HEK293 (cell line): ENCODE results near the gene CDC42BPA.
"Not testable (repeated sequence)": the region's sequence is repeated elsewhere in the genome, so short reads cannot be mapped to it uniquely, and the experiment has no call there.

Source experiments
- ZNF121 ChIP-seq: fragments of 450-650 bp; formaldehyde crosslinking; IDR thresholded peaks from 2 replicates; pipeline ENCODE4 v1.5.1; 2016; ENCODE audit warnings: missing biosample characterization, missing genetic modification characterization
- ZNF24 ChIP-seq: fragments of 450-650 bp; formaldehyde crosslinking; IDR thresholded peaks from 2 replicates; pipeline ENCODE4 v1.5.1; 2016; ENCODE audit warnings: missing biosample characterization, missing genetic modification characterization
- ZNF433 ChIP-seq: fragments of 450-650 bp; formaldehyde crosslinking; IDR thresholded peaks from 2 replicates; pipeline ENCODE4 v1.5.1; 2016; ENCODE audit warnings: missing biosample characterization, missing genetic modification characterization, low read depth
- TF ChIP-seq, protein P1 (sequence below): fragments of 450-650 bp; formaldehyde crosslinking; IDR thresholded peaks from 2 replicates; pipeline ENCODE4 v1.5.1; 2016; ENCODE audit warnings: missing biosample characterization, missing genetic modification characterization
- TF ChIP-seq, protein P2 (sequence below): fragments of 450-650 bp; formaldehyde crosslinking; IDR thresholded peaks from 2 replicates; pipeline ENCODE4 v1.5.1; 2016; ENCODE audit warnings: missing biosample characterization, missing genetic modification characterization
- TF ChIP-seq, protein P3 (sequence below): sonication (generic); formaldehyde crosslinking; IDR thresholded peaks from 2 replicates; pipeline ENCODE4 v1.8.1; 2022; ENCODE audit warnings: mild to moderate bottlenecking, moderate library complexity, missing genetic modification reagents
- TF ChIP-seq, protein P4 (sequence below): fragments of 450-650 bp; IDR thresholded peaks from 2 replicates; pipeline ENCODE4 v1.5.1; 2018; ENCODE audit warnings: missing biosample characterization, missing genetic modification characterization
- TF ChIP-seq, protein P5 (sequence below): fragments of 450-650 bp; formaldehyde crosslinking; IDR thresholded peaks from 2 replicates; pipeline ENCODE4 v1.5.1; 2016; ENCODE audit warnings: missing biosample characterization, missing genetic modification characterization

DNA sequence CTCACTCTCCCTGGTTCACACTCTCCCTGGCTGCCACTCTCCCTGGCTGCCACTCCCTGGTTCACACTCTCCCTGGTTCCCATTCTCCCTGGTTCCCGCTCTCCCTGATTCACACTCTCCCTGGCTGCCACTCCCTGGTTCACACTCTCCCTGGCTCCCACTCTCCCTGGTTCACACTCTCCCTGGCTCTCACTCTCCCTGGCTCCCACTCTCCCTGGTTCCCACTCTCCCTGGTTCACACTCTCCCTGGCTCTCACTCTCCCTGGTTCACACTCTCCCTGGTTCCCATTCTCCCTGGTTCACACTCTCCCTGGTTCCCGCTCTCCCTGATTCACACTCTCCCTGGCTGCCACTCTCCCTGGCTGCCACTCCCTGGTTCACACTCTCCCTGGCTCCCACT is 362.4 kb downstream of the CDC42BPA start:
- not testable (repeated sequence) for TF ChIP-seq ZNF121, ZNF24, ZNF433 (tag by site-specific recombination)
- TF ChIP-seq, protein P1, sequence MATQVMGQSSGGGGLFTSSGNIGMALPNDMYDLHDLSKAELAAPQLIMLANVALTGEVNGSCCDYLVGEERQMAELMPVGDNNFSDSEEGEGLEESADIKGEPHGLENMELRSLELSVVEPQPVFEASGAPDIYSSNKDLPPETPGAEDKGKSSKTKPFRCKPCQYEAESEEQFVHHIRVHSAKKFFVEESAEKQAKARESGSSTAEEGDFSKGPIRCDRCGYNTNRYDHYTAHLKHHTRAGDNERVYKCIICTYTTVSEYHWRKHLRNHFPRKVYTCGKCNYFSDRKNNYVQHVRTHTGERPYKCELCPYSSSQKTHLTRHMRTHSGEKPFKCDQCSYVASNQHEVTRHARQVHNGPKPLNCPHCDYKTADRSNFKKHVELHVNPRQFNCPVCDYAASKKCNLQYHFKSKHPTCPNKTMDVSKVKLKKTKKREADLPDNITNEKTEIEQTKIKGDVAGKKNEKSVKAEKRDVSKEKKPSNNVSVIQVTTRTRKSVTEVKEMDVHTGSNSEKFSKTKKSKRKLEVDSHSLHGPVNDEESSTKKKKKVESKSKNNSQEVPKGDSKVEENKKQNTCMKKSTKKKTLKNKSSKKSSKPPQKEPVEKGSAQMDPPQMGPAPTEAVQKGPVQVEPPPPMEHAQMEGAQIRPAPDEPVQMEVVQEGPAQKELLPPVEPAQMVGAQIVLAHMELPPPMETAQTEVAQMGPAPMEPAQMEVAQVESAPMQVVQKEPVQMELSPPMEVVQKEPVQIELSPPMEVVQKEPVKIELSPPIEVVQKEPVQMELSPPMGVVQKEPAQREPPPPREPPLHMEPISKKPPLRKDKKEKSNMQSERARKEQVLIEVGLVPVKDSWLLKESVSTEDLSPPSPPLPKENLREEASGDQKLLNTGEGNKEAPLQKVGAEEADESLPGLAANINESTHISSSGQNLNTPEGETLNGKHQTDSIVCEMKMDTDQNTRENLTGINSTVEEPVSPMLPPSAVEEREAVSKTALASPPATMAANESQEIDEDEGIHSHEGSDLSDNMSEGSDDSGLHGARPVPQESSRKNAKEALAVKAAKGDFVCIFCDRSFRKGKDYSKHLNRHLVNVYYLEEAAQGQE (tag by site-specific recombination), result not testable (repeated sequence)
- TF ChIP-seq, protein P2, sequence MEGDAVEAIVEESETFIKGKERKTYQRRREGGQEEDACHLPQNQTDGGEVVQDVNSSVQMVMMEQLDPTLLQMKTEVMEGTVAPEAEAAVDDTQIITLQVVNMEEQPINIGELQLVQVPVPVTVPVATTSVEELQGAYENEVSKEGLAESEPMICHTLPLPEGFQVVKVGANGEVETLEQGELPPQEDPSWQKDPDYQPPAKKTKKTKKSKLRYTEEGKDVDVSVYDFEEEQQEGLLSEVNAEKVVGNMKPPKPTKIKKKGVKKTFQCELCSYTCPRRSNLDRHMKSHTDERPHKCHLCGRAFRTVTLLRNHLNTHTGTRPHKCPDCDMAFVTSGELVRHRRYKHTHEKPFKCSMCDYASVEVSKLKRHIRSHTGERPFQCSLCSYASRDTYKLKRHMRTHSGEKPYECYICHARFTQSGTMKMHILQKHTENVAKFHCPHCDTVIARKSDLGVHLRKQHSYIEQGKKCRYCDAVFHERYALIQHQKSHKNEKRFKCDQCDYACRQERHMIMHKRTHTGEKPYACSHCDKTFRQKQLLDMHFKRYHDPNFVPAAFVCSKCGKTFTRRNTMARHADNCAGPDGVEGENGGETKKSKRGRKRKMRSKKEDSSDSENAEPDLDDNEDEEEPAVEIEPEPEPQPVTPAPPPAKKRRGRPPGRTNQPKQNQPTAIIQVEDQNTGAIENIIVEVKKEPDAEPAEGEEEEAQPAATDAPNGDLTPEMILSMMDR (tag by site-specific recombination), result not testable (repeated sequence)
- TF ChIP-seq, protein P3, sequence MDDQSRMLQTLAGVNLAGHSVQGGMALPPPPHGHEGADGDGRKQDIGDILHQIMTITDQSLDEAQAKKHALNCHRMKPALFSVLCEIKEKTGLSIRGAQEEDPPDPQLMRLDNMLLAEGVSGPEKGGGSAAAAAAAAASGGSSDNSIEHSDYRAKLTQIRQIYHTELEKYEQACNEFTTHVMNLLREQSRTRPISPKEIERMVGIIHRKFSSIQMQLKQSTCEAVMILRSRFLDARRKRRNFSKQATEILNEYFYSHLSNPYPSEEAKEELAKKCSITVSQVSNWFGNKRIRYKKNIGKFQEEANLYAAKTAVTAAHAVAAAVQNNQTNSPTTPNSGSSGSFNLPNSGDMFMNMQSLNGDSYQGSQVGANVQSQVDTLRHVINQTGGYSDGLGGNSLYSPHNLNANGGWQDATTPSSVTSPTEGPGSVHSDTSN (CRISPR knock-in tag), result not testable (repeated sequence)
- TF ChIP-seq, protein P4, sequence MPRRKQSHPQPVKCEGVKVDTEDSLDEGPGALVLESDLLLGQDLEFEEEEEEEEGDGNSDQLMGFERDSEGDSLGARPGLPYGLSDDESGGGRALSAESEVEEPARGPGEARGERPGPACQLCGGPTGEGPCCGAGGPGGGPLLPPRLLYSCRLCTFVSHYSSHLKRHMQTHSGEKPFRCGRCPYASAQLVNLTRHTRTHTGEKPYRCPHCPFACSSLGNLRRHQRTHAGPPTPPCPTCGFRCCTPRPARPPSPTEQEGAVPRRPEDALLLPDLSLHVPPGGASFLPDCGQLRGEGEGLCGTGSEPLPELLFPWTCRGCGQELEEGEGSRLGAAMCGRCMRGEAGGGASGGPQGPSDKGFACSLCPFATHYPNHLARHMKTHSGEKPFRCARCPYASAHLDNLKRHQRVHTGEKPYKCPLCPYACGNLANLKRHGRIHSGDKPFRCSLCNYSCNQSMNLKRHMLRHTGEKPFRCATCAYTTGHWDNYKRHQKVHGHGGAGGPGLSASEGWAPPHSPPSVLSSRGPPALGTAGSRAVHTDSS (tag by site-specific recombination), result not testable (repeated sequence)
- TF ChIP-seq, protein P5, sequence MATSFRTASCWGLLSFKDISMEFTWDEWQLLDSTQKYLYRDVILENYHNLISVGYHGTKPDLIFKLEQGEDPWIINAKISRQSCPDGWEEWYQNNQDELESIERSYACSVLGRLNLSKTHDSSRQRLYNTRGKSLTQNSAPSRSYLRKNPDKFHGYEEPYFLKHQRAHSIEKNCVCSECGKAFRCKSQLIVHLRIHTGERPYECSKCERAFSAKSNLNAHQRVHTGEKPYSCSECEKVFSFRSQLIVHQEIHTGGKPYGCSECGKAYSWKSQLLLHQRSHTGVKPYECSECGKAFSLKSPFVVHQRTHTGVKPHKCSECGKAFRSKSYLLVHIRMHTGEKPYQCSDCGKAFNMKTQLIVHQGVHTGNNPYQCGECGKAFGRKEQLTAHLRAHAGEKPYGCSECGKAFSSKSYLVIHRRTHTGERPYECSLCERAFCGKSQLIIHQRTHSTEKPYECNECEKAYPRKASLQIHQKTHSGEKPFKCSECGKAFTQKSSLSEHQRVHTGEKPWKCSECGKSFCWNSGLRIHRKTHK (tag by site-specific recombination), result not testable (repeated sequence)
